ENCODE data around the gene RNF5.

The RNF5 gene

DNA sequence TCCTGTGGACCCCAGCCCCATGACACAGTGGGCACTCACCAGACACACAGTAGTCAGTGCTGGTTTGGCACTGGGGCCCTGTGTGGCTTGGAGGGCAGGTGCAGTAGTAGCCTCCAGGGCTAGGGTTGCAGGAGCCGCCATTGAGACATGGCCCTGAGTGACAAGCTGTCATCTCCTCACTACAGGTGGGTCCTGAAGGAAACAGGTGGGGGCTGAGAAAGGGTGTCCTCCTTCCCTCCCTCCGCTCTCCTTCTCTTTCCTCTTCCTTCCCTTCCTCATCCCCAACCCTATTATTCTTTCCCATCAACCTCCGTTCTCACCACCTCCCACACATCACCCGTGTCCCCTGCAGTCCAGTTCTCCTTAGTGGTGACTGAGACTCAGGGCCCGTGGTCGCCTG is 35.4 kb downstream of the RNF5 start:
- no peak for DNase-seq

GRCh38 chr6:32214126-32214525 is 35.9 kb downstream of the RNF5 start:
- DNase-seq = no peak

DNA sequence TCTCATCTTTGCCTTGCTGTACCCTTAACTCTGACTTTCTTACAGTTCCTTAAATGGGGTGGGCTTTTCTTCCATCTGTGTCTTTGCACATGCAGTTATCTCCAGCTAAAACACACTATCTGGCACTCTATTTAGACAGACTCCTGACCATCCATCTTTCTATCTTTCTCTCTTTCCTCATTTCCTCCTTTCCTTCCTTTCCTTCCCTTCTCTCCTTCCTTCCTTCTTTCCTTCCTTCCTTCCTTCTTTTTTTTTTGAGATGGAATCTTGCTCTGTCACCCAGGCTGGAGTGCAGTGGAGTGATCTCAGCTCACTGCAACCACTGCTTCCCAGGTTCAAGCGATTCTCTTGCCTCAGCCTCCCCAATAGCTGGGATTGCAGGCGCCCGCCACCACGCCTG is 37.4 kb downstream of the RNF5 start:
- DNase-seq = no peak

GRCh38 chr6:32216285-32216684 is 38.1 kb downstream of the RNF5 start:
- DNase-seq = no peak

GRCh38 chr6:32216998-32217397 is 38.8 kb downstream of the RNF5 start:
- DNase-seq = no peak

- no peak for DNase-seq
Measured at GRCh38 chr6:32218167-32218566, 40.0 kb downstream of the RNF5 start.

GRCh38 chr6:32220021-32220420 is 41.8 kb downstream of the RNF5 start:
- DNase-seq = no peak

- DNase-seq = no peak
Measured at GRCh38 chr6:32222333-32223230, 44.4 kb downstream of the RNF5 start.

- no peak for DNase-seq
Measured at GRCh38 chr6:32223258-32224235, 45.3 kb downstream of the RNF5 start, which contains the start of gene NOTCH4. TSS of gene NOTCH4 (minus strand) at chr6:32224067. CDS start at chr6:32223928, 139 bp downstream.

DNA sequence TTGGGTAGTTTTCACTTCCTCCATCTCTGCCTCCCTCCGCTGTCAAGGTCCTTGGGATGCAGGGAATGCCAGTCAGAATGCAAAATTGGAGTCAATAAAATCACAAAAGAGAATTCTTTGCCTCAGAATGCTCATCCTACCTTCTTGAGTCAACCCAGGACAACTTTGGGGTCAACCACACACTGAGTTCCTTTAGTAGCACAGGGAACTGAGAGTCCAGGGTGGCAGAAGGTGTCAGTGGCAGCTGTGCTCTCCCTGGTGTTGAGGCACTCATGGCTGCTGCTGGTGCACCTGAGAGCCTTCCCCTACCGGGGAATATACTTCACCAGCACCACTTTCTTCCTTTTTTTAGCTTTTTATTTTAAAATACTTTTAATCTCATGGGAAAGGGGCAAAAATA is 46.5 kb downstream of the RNF5 start:
- no peak for DNase-seq

- no peak for DNase-seq
Measured at GRCh38 chr6:32226434-32226833, 48.2 kb downstream of the RNF5 start.

Measured in CD4-positive, alpha-beta T cell treated with Interleukin-21 for 1 hour (primary cell).